Measurements from ENCODE around the gene PTPN2. TPM values are rescaled to one million over a fixed set of nuclear protein-coding genes. Genes with fewer than 3 reads are reported as not detected.

Gene PTPN2
- total and polyA plus RNA-seq, 2 donors, result 116 to 155 TPM

GRCh38 chr18:12843420-12844350 is 40.4 kb downstream of the PTPN2 start:
- peak in 1 of 9 donors; percentile 41 for DNase-seq (ENCODE audit: low read depth in 6 of 9, low spot score in 9 of 9)
- Histone ChIP-seq H3K4me3 (ENCODE audit: low read length in 2 of 2) (no peak overlapping the region), H3K4me1 (ENCODE audit: control insufficient read depth in 2 of 2, insufficient read depth in 2 of 2, low read length in 2 of 2) (peaks cover 23 to 44% of the 10 kb centered on the region in 2 donors), H3K9me3 (ENCODE audit: control insufficient read depth in 2 of 2, insufficient read depth in 1 of 2, low read length in 1 of 2) (no peaks in the 10 kb centered on the region), H3K27me3 (ENCODE audit: control insufficient read depth in 2 of 2, insufficient read depth in 1 of 2, low read length in 1 of 2) (no peaks in the 10 kb centered on the region), H3K27ac (ENCODE audit: low read depth in 1 of 2, low read length in 1 of 2) (peak overlapping the region; percentile 1 to 50), H3K36me3 (ENCODE audit: control insufficient read depth in 2 of 2, insufficient read depth in 2 of 2, low read length in 1 of 2) (peaks cover 0 to 38% of the 10 kb centered on the region in 2 donors)
- 92% methylated on average over 12 of the region's 12 CpGs for WGBS

- Histone ChIP-seq H3K27me3 (ENCODE audit: control insufficient read depth in 2 of 2, insufficient read depth in 1 of 2, low read length in 1 of 2) (no peaks in the 10 kb centered on the region), H3K27ac (ENCODE audit: low read depth in 1 of 2, low read length in 1 of 2) (peak overlapping the region in 1 of 2 donors; percentile 50), H3K36me3 (ENCODE audit: control insufficient read depth in 2 of 2, insufficient read depth in 2 of 2, low read length in 1 of 2) (peaks cover 0 to 36% of the 10 kb centered on the region in 2 donors), H3K9me3 (ENCODE audit: control insufficient read depth in 2 of 2, insufficient read depth in 1 of 2, low read length in 1 of 2) (no peaks in the 10 kb centered on the region), H3K4me1 (ENCODE audit: control insufficient read depth in 2 of 2, insufficient read depth in 2 of 2, low read length in 2 of 2) (peaks cover 28 to 48% of the 10 kb centered on the region in 2 donors), H3K4me3 (ENCODE audit: low read length in 2 of 2) (no peak overlapping the region)
- DNase-seq (ENCODE audit: low read depth in 6 of 9, low spot score in 9 of 9), result no peak
- 97% methylated on average over 17 of the region's 17 CpGs for WGBS
These were observed 41.3 kb downstream of the PTPN2 start for GRCh38 chr18:12842459-12843380.

DNA sequence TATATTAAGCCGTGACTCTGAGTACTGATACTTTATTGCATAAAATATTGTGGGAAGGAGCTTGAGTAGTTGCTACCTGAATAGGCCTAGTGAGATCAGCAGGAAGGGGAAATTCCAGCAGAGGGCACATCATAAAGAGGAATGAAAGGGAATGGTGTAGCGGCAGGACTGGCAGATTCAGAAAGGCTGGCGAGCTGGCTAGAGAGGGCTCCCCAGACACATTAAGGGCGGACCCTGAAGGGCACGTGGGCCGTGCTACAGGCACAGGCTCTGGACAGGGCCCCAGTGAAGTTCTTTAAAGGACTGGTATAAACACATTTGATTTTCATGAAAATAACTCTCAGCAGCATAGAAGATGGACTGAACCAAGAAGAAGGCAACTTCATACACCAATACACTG is 43.0 kb downstream of the PTPN2 start:
- H3K4me3 ChIP-seq (ENCODE audit: low read length in 2 of 2), result no peak overlapping the region
- no peak for DNase-seq (ENCODE audit: low read depth in 6 of 9, low spot score in 9 of 9)
- H3K36me3 ChIP-seq (ENCODE audit: control insufficient read depth in 2 of 2, insufficient read depth in 2 of 2, low read length in 1 of 2), result peaks cover 3 to 30% of the 10 kb centered on the region in 2 donors
- H3K27me3 ChIP-seq (ENCODE audit: control insufficient read depth in 2 of 2, insufficient read depth in 1 of 2, low read length in 1 of 2), result no peaks in the 10 kb centered on the region
- peaks cover 28 to 52% of the 10 kb centered on the region in 2 donors for H3K4me1 ChIP-seq (ENCODE audit: control insufficient read depth in 2 of 2, insufficient read depth in 2 of 2, low read length in 2 of 2)
- WGBS, result 99% methylated on average over 6 of the region's 6 CpGs
- peak overlapping the region; percentile 25 to 93 for H3K27ac ChIP-seq (ENCODE audit: low read depth in 1 of 2, low read length in 1 of 2)
- H3K9me3 ChIP-seq (ENCODE audit: control insufficient read depth in 2 of 2, insufficient read depth in 1 of 2, low read length in 1 of 2), result no peaks in the 10 kb centered on the region

- Histone ChIP-seq H3K27me3 (ENCODE audit: control insufficient read depth in 2 of 2, insufficient read depth in 1 of 2, low read length in 1 of 2) (no peaks in the 10 kb centered on the region), H3K4me3 (ENCODE audit: low read length in 2 of 2) (no peak overlapping the region), H3K9me3 (ENCODE audit: control insufficient read depth in 2 of 2, insufficient read depth in 1 of 2, low read length in 1 of 2) (no peaks in the 10 kb centered on the region), H3K4me1 (ENCODE audit: control insufficient read depth in 2 of 2, insufficient read depth in 2 of 2, low read length in 2 of 2) (peaks cover 28 to 53% of the 10 kb centered on the region in 2 donors), H3K27ac (ENCODE audit: low read depth in 1 of 2, low read length in 1 of 2) (peak overlapping the region; percentile 53 to 93), H3K36me3 (ENCODE audit: control insufficient read depth in 2 of 2, insufficient read depth in 2 of 2, low read length in 1 of 2) (peaks cover 4 to 33% of the 10 kb centered on the region in 2 donors)
- no peak for DNase-seq (ENCODE audit: low read depth in 6 of 9, low spot score in 9 of 9)
- 95% methylated on average over 3 of the region's 3 CpGs for WGBS
These were observed 43.7 kb downstream of the PTPN2 start for GRCh38 chr18:12840382-12840781.

- peak in 3 of 9 donors; percentile 36 to 74 (median 40) for DNase-seq (ENCODE audit: low read depth in 6 of 9, low spot score in 9 of 9)
- Histone ChIP-seq H3K36me3 (ENCODE audit: control insufficient read depth in 2 of 2, insufficient read depth in 2 of 2, low read length in 1 of 2) (peaks cover 4 to 37% of the 10 kb centered on the region in 2 donors), H3K27me3 (ENCODE audit: control insufficient read depth in 2 of 2, insufficient read depth in 1 of 2, low read length in 1 of 2) (no peaks in the 10 kb centered on the region), H3K4me3 (ENCODE audit: low read length in 2 of 2) (peak overlapping the region in 1 of 2 donors; percentile 17), H3K27ac (ENCODE audit: low read depth in 1 of 2, low read length in 1 of 2) (peak overlapping the region; percentile 88 to 93), H3K9me3 (ENCODE audit: control insufficient read depth in 2 of 2, insufficient read depth in 1 of 2, low read length in 1 of 2) (no peaks in the 10 kb centered on the region), H3K4me1 (ENCODE audit: control insufficient read depth in 2 of 2, insufficient read depth in 2 of 2, low read length in 2 of 2) (peaks cover 28 to 53% of the 10 kb centered on the region in 2 donors)
- 96% methylated on average over 1 of the region's 1 CpG for WGBS
These were observed 44.4 kb downstream of the PTPN2 start for GRCh38 chr18:12839526-12840196.

DNA sequence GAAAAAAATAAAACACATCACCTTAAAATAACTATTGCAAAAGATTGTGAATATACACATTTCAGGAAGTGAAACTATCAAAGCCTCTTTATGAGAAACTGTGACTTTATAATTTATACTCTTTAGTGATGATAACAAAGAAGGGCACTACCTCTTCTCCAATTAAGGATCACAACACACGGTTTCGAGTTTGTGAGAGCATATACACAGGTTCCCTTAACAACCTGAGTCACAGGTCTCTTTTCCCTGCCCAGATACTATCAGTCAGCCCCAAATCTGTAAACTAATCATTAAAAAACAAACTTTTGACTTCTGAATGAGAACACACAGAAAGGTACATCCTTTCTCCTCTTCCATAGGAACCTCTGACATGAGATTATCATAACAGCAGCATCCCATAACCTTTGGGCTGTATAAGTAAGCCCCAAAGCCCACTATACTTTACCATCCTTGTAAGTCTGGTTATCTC is 44.9 kb downstream of the PTPN2 start:
- Histone ChIP-seq H3K27ac (ENCODE audit: low read depth in 1 of 2, low read length in 1 of 2) (peak overlapping the region; percentile 88 to 93), H3K4me3 (ENCODE audit: low read length in 2 of 2) (peak overlapping the region in 1 of 2 donors; percentile 17), H3K27me3 (ENCODE audit: control insufficient read depth in 2 of 2, insufficient read depth in 1 of 2, low read length in 1 of 2) (no peaks in the 10 kb centered on the region), H3K36me3 (ENCODE audit: control insufficient read depth in 2 of 2, insufficient read depth in 2 of 2, low read length in 1 of 2) (peaks cover 4 to 41% of the 10 kb centered on the region in 2 donors), H3K9me3 (ENCODE audit: control insufficient read depth in 2 of 2, insufficient read depth in 1 of 2, low read length in 1 of 2) (no peaks in the 10 kb centered on the region), H3K4me1 (ENCODE audit: control insufficient read depth in 2 of 2, insufficient read depth in 2 of 2, low read length in 2 of 2) (peaks cover 26 to 51% of the 10 kb centered on the region in 2 donors)
- DNase-seq (ENCODE audit: low read depth in 6 of 9, low spot score in 9 of 9), result no peak
- WGBS, result 5% methylated on average over 2 of the region's 2 CpGs

DNA sequence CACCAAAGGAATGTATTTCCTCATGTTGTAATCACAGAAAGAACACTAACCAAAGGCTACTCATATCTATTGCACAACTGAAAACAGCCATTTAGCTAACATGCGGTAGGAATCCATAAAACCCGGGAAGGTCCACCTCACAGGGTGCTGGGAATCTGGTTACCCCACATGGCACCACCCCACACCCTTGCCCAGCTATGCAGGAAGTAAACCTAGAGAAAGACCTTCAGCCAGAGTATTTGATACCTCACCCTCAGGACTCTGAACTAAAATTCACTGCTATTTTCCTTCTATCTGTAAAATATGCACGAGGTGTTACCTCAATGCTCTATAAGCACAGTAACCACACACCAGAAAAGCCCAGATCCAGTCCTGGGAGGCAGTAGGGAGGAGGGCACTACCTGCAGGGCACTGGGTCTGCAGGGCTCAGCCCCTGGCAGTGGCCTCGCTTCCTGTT is 45.8 kb downstream of the PTPN2 start:
- H3K4me3 ChIP-seq (ENCODE audit: low read length in 2 of 2), result no peak overlapping the region
- no peaks in the 10 kb centered on the region for H3K27me3 ChIP-seq (ENCODE audit: control insufficient read depth in 2 of 2, insufficient read depth in 1 of 2, low read length in 1 of 2)
- peak overlapping the region; percentile 79 to 82 for H3K27ac ChIP-seq (ENCODE audit: low read depth in 1 of 2, low read length in 1 of 2)
- H3K9me3 ChIP-seq (ENCODE audit: control insufficient read depth in 2 of 2, insufficient read depth in 1 of 2, low read length in 1 of 2), result no peaks in the 10 kb centered on the region
- 63% methylated on average over 4 of the region's 4 CpGs for WGBS
- peaks cover 19 to 42% of the 10 kb centered on the region in 2 donors for H3K4me1 ChIP-seq (ENCODE audit: control insufficient read depth in 2 of 2, insufficient read depth in 2 of 2, low read length in 2 of 2)
- no peak for DNase-seq (ENCODE audit: low read depth in 6 of 9, low spot score in 9 of 9)
- peaks cover 12 to 48% of the 10 kb centered on the region in 2 donors for H3K36me3 ChIP-seq (ENCODE audit: control insufficient read depth in 2 of 2, insufficient read depth in 2 of 2, low read length in 1 of 2)

- no peak for DNase-seq (ENCODE audit: low read depth in 6 of 9, low spot score in 9 of 9)
- Histone ChIP-seq H3K4me3 (ENCODE audit: low read length in 2 of 2) (no peak overlapping the region), H3K4me1 (ENCODE audit: control insufficient read depth in 2 of 2, insufficient read depth in 2 of 2, low read length in 2 of 2) (peaks cover 19 to 37% of the 10 kb centered on the region in 2 donors)
These were observed 46.3 kb downstream of the PTPN2 start for GRCh38 chr18:12837747-12838146.

More at GRCh38 chr18:12837747-12838146, 46.3 kb downstream of the PTPN2 start:
- Histone ChIP-seq H3K27ac (ENCODE audit: low read depth in 1 of 2, low read length in 1 of 2) (peak overlapping the region in 1 of 2 donors; percentile 79), H3K9me3 (ENCODE audit: control insufficient read depth in 2 of 2, insufficient read depth in 1 of 2, low read length in 1 of 2) (no peaks in the 10 kb centered on the region), H3K36me3 (ENCODE audit: control insufficient read depth in 2 of 2, insufficient read depth in 2 of 2, low read length in 1 of 2) (peaks cover 13 to 49% of the 10 kb centered on the region in 2 donors), H3K27me3 (ENCODE audit: control insufficient read depth in 2 of 2, insufficient read depth in 1 of 2, low read length in 1 of 2) (no peaks in the 10 kb centered on the region)
